Breast epithelium (tissue), 4 donors: ENCODE data around the gene EYA3. TPM values are rescaled to one million over a fixed set of nuclear protein-coding genes. Genes with fewer than 3 reads are reported as not detected.

Source experiments
- DNase-seq, 2 donors: peaks; one replicate each; pipeline ENCODE4 v3.0.0-alpha.2; 2019; ENCODE audit warnings: low spot score in 2 of 2
- H3K27ac ChIP-seq, 2 donors: fragments of 200-600 bp; sonication (generic) in 1 of 2; one replicate each; pipeline ENCODE4 v1.5.1; 2016 to 2019; ENCODE audit warnings: mild to moderate bottlenecking in 1 of 2
- H3K27me3 ChIP-seq, 2 donors: fragments of 200-600 bp; sonication (generic) in 1 of 2; one replicate each; pipeline versions ENCODE4 v1.5.1 to v1.6.0; 2017 to 2019; ENCODE audit warnings: control low read depth in 1 of 2, mild to moderate bottlenecking in 1 of 2
- H3K36me3 ChIP-seq: fragments of 200-600 bp; one replicate; pipeline ENCODE4 v1.5.1; 2019
- H3K4me1 ChIP-seq, 2 donors: fragments of 200-600 bp; sonication (generic); one replicate each; pipeline ENCODE4 v1.5.1; 2016 to 2019; ENCODE audit warnings: control low read depth in 1 of 2
- H3K4me3 ChIP-seq, 3 donors: fragments of 200-600 bp; sonication (generic); 1 replicate in 2 of 3; 2 replicates in 1 of 3; pipeline ENCODE4 v1.5.1; 2016 to 2019; ENCODE audit warnings: mild to moderate bottlenecking in 3 of 3, moderate library complexity in 2 of 3
- H3K9me3 ChIP-seq, 2 donors: fragments of 200-600 bp; sonication (generic) in 1 of 2; one replicate each; pipeline ENCODE4 v1.5.1; 2016 to 2019; ENCODE audit warnings: control low read depth in 1 of 2
- POLR2A ChIP-seq: fragments of 450-650 bp; IDR thresholded peaks from one replicate; pipeline ENCODE4 v1.6.1; 2016; ENCODE audit warnings: antibody characterized with exemption, mild to moderate bottlenecking, moderate library complexity
- POLR2AphosphoS5 ChIP-seq, 3 donors: sonication (generic); formaldehyde crosslinking; IDR thresholded peaks; one replicate each; pipeline ENCODE4 v1.6.1; 2017; ENCODE audit warnings: antibody characterized with exemption in 3 of 3
- intact Hi-C: fragments of 100-400 bp; cut with DNase I; formaldehyde crosslinking; loops from one replicate; pipeline ENCODE4 v1.15.1; 2023; ENCODE audit warnings: low total_unique reads
- total RNA-seq, 3 donors: library from RNA; depleted of rRNA; stranded (reverse); fragments of >200 nt; gene quantifications; one replicate each; pipeline ENCODE4 v1.1.0, GENCODE V29; 2016
- TF ChIP-seq, protein P1 (sequence below), 3 donors: fragments of 450-650 bp; IDR thresholded peaks; one replicate each; pipeline ENCODE4 v1.5.1; 2016 to 2017; ENCODE audit warnings: antibody characterized with exemption in 3 of 3, mild to moderate bottlenecking in 3 of 3, moderate library complexity in 3 of 3

The EYA3 gene
- total RNA-seq, 3 donors from 2014 or later: 12.2 to 22.6 (median 18.1) TPM

- Histone ChIP-seq H3K4me3 (no peak overlapping the region), H3K27me3 (no peaks in the 10 kb centered on the region), H3K27ac (no peak overlapping the region), H3K36me3 (peaks cover 5% of the 10 kb centered on the region), H3K9me3 (no peaks in the 10 kb centered on the region), H3K4me1 (no peaks in the 10 kb centered on the region)
- TF ChIP-seq POLR2AphosphoS5 (IDR thresholded peaks at IDR 0.05) (no peak), POLR2A (no peak)
- TF ChIP-seq, protein P1, sequence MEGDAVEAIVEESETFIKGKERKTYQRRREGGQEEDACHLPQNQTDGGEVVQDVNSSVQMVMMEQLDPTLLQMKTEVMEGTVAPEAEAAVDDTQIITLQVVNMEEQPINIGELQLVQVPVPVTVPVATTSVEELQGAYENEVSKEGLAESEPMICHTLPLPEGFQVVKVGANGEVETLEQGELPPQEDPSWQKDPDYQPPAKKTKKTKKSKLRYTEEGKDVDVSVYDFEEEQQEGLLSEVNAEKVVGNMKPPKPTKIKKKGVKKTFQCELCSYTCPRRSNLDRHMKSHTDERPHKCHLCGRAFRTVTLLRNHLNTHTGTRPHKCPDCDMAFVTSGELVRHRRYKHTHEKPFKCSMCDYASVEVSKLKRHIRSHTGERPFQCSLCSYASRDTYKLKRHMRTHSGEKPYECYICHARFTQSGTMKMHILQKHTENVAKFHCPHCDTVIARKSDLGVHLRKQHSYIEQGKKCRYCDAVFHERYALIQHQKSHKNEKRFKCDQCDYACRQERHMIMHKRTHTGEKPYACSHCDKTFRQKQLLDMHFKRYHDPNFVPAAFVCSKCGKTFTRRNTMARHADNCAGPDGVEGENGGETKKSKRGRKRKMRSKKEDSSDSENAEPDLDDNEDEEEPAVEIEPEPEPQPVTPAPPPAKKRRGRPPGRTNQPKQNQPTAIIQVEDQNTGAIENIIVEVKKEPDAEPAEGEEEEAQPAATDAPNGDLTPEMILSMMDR (IDR thresholded peaks at IDR 0.05): no peak
- no peak for DNase-seq
- intact Hi-C loops: no loop called here
These were observed 51.2 kb downstream of the EYA3 start for GRCh38 chr1:28037206-28037605.

DNA sequence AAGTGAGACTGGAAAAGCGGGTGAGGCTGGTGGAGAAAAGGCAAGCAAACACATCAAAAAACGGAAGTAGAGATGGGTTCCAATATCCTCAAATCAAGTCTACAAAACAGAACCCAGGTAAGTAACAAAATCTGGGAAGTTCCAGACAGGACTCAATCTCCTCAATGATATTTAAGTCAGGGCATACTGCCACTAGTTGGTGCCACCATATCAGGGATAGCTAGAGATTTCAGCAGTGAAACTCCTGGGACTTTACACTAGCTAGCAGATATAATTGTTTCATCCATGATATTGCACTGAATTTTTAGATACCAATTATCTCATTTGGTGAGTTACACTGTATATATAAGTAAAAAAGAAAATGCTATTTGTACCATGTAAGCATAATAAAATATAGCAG is 52.0 kb downstream of the EYA3 start:
- peaks cover 5% of the 10 kb centered on the region for H3K36me3 ChIP-seq
- intact Hi-C loops: no loop called here
- no peaks in the 10 kb centered on the region for H3K4me1 ChIP-seq
- no peak overlapping the region for H3K27ac ChIP-seq
- DNase-seq: no peak
- H3K27me3 ChIP-seq: no peaks in the 10 kb centered on the region
- H3K4me3 ChIP-seq: no peak overlapping the region
- H3K9me3 ChIP-seq: no peaks in the 10 kb centered on the region
- TF ChIP-seq, protein P1 (IDR thresholded peaks at IDR 0.05): no peak
- TF ChIP-seq POLR2A: no peak
- no peak for TF ChIP-seq POLR2AphosphoS5 (IDR thresholded peaks at IDR 0.05)

- no peak for DNase-seq
- Histone ChIP-seq H3K4me1 (no peaks in the 10 kb centered on the region), H3K9me3 (no peaks in the 10 kb centered on the region), H3K27ac (no peak overlapping the region), H3K27me3 (no peaks in the 10 kb centered on the region), H3K4me3 (no peak overlapping the region), H3K36me3 (peaks cover 5% of the 10 kb centered on the region)
- intact Hi-C loops: no loop called here
- TF ChIP-seq POLR2A: no peak
- TF ChIP-seq, protein P1 (IDR thresholded peaks at IDR 0.05): no peak
- no peak for TF ChIP-seq POLR2AphosphoS5 (IDR thresholded peaks at IDR 0.05)
These were observed 53.0 kb downstream of the EYA3 start for GRCh38 chr1:28035420-28035819.

- Histone ChIP-seq H3K4me3 (no peak overlapping the region), H3K9me3 (no peaks in the 10 kb centered on the region), H3K27ac (no peak overlapping the region), H3K27me3 (no peaks in the 10 kb centered on the region), H3K4me1 (no peaks in the 10 kb centered on the region), H3K36me3 (no peaks in the 10 kb centered on the region)
- DNase-seq: no peak
- intact Hi-C loops: no loop called here
- TF ChIP-seq, protein P1 (IDR thresholded peaks at IDR 0.05): no peak
- TF ChIP-seq POLR2A: no peak
- no peak for TF ChIP-seq POLR2AphosphoS5 (IDR thresholded peaks at IDR 0.05)
These were observed 56.1 kb downstream of the EYA3 start for GRCh38 chr1:28032281-28032680.

- no peak overlapping the region for H3K4me3 ChIP-seq
- no peaks in the 10 kb centered on the region for H3K4me1 ChIP-seq
- H3K9me3 ChIP-seq: no peaks in the 10 kb centered on the region
- H3K27ac ChIP-seq: no peak overlapping the region
- DNase-seq: no peak
- H3K27me3 ChIP-seq: no peaks in the 10 kb centered on the region
- no peaks in the 10 kb centered on the region for H3K36me3 ChIP-seq
- TF ChIP-seq POLR2AphosphoS5 (IDR thresholded peaks at IDR 0.05) (no peak), POLR2A (no peak)
- TF ChIP-seq, protein P1 (IDR thresholded peaks at IDR 0.05): no peak
- intact Hi-C loops: no loop called here
These were observed 57.2 kb downstream of the EYA3 start for GRCh38 chr1:28031173-28031572.
